ENCODE data around the gene NADK.

- TF ChIP-seq CTCF (IDR thresholded peaks at IDR 0.05), result no peak
- TF ChIP-seq POLR2A (IDR thresholded peaks at IDR 0.05), result peak in 1 of 4 donors; percentile 44
Observed at GRCh38 chr1:1779691-1780597, 1.7 kb upstream of the NADK start.
